Body of pancreas (tissue), 4 donors: ENCODE measurements around the gene GOLPH3L.
"Not testable (repeated sequence)": the region's sequence is repeated elsewhere in the genome, so short reads cannot be mapped to it uniquely, and the experiment has no call there.

Experiments
- CTCF ChIP-seq, 7 experiments: fragments of 450-650 bp in 4 of 7; fragments of 200-600 bp in 3 of 7; sonication (generic) in 3 of 7; IDR thresholded peaks; one replicate each; pipeline ENCODE4 v1.5.1; 2016 to 2019; ENCODE audit warnings: antibody characterized with exemption in 7 of 7
- POLR2A ChIP-seq, 3 donors: fragments of 450-650 bp; IDR thresholded peaks; one replicate each; pipeline ENCODE4 v1.6.1; 2016; ENCODE audit warnings: antibody characterized with exemption in 3 of 3, mild to moderate bottlenecking in 2 of 3

- TF ChIP-seq CTCF, POLR2A (IDR thresholded peaks at IDR 0.05): not testable (repeated sequence)
Measured at GRCh38 chr1:150598346-150598745, 98.6 kb downstream of the GOLPH3L start.
